PFSK-1 (cell line): ENCODE measurements around the gene TTC39C.

Experiments
- POLR2AphosphoS5 ChIP-seq: IDR thresholded peaks from 2 replicates; pipeline ENCODE4 v1.6.1; 2012; ENCODE audit warnings: low read depth, mild to moderate bottlenecking, control low read depth, low read length, moderate library complexity
- REST ChIP-seq, 2 experiments: IDR thresholded peaks; 2 replicates each; pipeline versions ENCODE4 v1.6.1 to v1.8.0; 2011 to 2012; ENCODE audit warnings: low read depth in 2 of 2, low read length in 2 of 2, control low read depth in 1 of 2, inconsistent platforms in 1 of 2, mild to moderate bottlenecking in 1 of 2, moderate library complexity in 1 of 2; ENCODE audit not compliant: insufficient read depth in 1 of 2
- SIN3A ChIP-seq: IDR thresholded peaks from 2 replicates; pipeline ENCODE4 v1.6.1; 2012; ENCODE audit warnings: mild to moderate bottlenecking, low read length, moderate library complexity, borderline replicate concordance; ENCODE audit not compliant: insufficient read depth
- TAF1 ChIP-seq: IDR thresholded peaks from 2 replicates; pipeline ENCODE4 v1.6.1; 2012; ENCODE audit warnings: low read length, control low read depth, borderline replicate concordance; ENCODE audit not compliant: insufficient read depth

GRCh38 chr18:24161304-24161703 is 146.8 kb downstream of the TTC39C start:
- TF ChIP-seq POLR2AphosphoS5 (no peak), REST (IDR thresholded peaks at IDR 0.05; ENCODE audit: insufficient read depth in 1 of 2, low read depth in 2 of 2, low read length in 2 of 2) (no peak), TAF1 (no peak), SIN3A (no peak)
